GM19025 (cell line): ENCODE data around the gene CHRNA4.
"Not testable (repeated sequence)": the region's sequence is repeated elsewhere in the genome, so short reads cannot be mapped to it uniquely, and the experiment has no call there.

Experiments
- ATAC-seq: cut with Tn5 transposase; IDR thresholded peaks from one replicate; pipeline ENCODE4 v1.9.1; 2021; ENCODE audit warnings: mild to moderate bottlenecking, low read depth, moderate library complexity; ENCODE audit not compliant: unreplicated experiment

The CHRNA4 gene

DNA sequence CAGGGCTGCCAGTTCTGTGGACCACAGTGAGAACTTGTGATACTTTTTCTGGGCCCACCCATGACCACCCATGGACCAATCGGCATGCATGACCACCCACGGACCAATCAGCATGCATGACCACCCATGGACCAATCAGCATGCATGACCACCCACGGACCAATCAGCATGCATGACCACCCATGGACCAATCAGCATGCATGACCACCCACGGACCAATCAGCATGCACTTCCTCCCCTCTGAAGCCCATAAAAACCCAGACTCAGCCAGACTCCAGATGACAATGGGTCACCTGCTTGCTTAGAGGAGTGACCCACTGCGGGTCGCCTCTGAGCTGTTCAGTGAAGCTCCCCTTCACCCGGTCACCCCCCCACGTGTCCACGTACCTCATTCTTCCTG, 18.7 kb upstream of the CHRNA4 start:
- ATAC-seq: not testable (repeated sequence)

DNA sequence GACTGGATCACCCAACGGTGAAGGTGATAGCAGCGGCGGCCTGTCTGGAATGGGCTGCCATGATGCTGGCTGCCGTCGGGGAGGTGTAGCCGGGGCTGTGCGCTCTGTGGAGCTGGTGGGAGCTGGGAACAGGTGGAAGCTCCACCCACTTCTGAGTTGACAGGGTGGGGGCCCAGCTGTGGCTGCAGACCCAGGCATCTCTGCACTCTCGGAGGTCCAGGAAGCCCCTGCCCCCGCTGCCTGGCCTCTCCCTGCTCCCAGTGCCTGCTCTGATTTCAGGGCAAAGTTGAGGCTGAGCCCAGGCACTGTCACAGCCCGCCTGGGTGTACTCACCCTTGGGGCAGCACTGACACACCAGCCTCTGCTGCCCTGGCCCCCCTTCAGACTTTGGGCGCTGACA, 18.1 kb upstream of the CHRNA4 start:
- no peak for ATAC-seq

DNA sequence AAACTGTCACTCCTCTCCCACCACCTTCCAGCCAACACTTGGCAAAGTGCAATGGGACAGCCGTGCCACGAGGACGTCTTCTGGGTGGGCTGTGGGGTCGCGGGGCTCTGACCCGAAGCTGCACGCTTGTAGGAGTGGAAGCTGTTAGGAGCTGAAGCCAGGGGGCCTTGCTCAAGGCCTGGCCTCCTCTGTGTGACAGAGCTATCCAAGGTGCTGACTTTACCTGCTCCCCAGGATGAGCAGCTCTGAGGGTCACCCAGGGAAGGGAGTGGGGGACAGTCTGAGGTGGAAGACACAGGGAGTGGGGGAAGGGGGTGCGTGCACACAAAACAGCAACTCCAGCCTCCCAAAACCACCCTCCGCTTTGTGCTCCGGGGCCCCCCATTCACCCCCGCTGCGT, 17.5 kb upstream of the CHRNA4 start:
- ATAC-seq: no peak

DNA sequence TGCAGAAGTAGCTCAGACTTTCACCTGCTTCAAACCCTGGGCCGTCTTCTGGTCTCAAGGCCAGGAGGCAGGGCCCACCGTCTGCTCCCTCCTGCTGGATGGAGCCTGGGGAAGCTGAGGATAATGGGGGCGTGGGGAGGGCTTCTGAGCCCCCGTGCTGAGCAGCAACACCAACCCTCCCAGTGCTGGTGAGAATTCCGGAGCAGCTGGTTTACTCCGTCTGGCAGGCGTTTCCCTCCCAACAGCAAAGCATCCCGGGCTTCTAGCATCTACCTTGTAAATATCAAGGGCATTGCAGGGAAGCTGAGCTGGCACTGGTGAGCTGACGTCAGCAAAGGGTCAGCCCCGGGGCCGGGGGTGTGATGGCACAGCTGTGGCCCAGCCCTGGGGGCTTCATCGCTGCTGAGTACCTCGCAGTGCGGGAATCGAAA, 16.8 kb upstream of the CHRNA4 start:
- ATAC-seq: no peak

DNA sequence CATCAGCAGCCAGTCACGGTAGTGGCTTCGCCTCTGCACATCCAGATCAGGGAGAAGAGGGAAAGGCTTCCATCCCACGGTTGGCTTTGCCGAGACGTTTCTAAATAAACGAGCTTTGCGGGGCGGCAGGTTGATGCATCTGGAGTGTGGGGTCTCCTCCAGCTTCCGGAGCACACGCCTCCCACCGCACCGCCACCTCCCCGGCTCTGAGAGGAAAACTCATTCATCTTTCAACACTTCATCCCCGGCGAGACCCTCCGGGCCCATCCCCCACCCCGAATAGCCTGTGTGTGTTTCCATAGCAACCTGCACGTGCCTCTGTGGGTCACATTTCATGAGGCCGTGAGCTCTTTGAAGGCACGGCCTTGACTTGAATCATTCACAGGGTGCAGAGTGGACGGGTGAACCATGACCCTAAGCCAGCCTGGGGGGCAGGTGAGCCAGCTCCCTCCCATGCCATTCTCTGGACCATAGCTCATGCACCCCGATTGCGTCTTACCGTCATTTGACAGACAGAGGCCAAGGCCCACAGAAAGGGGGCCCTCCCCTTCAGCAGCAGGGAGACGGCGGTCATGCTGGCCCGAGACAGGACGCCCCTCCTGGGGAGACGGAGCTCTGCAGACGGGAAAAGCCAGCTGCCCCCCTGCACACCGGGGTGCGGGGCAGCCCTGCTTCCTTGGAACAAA, 16.2 kb upstream of the CHRNA4 start:
- no peak for ATAC-seq

DNA sequence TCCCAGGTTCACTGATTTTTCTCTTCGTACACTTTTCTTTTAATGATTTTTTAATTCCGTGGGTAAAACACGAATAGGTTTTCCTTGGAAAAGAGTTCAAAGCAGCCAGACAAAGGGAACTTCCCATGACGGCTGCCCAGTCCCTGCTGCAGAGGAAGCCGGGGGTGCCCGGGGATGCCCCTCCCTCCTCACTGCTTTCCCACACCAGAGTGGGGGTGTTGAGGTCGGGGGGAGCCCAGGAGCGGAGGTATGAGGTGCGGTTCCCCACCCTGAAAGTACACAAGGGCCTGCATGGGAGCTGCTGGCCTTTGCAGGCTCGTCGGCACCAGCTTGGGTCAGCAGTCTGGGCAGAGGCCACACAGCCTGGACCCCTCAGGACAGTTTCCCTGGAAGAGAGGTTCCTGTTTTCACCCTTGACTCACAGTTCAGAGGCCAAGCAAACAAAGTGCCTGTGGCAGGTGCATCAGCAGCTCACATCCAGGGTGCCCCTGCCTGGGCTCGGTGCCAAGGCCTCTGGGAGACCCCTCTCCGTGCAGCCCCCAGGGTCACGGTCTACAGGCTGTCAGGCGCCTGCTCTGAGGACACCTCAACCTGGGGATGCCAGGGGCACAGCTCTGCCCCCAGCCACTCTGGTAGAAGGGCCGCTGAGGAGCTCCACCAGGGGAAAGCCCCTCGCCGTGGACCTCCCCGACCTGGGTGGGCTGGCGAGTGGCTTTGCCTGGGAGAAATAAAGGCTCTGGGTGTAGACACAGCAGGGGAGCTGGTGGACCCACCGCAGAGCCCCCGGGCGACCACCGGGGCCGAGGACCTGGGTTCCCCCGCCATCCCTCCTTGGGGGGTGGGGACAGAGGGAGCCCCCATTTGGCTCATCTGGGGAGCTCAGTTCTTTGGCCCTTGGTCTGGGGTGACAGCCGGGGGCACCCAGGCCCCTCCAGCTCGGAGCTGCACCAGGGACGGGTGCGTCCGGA, 15.4 kb upstream of the CHRNA4 start:
- no peak for ATAC-seq

DNA sequence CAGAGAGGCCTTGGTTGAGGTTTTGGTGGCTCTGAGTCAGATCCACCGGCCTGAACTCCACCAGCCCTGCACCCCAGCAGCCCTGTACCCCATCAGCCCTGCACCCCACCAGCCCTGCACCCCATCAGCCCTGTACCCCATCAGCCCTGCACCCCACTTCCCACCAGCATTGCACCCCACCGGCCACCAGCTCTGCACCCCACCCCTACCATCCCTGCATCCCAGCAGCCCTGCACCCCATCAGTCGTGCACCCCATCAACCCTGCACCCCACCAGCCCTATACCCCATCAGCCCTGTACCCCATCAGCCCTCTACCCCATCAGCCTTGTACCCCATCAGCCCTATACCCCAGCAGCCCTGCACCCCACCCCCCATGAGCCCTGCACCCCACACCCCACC, 14.3 kb upstream of the CHRNA4 start:
- ATAC-seq: no peak

DNA sequence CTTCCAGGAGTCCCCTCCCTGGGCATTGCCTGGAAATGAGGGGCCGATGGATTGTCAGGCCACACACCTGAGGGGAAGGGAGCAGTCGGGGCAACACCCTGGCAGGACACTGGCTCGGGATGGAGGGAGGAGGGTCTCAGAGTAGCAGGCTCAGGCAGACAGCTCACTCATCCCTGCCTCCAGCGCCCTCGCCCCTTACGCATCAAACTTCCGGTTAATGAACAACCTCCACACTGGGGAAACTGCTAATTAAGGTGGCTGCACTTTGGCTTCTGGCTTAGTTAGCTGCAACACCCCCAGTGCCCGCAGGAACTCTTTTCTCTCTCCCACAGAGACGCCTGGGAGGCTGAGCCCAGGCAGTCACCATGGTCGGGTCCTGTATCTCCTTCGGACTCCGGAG, 13.4 kb upstream of the CHRNA4 start:
- ATAC-seq: no peak

DNA sequence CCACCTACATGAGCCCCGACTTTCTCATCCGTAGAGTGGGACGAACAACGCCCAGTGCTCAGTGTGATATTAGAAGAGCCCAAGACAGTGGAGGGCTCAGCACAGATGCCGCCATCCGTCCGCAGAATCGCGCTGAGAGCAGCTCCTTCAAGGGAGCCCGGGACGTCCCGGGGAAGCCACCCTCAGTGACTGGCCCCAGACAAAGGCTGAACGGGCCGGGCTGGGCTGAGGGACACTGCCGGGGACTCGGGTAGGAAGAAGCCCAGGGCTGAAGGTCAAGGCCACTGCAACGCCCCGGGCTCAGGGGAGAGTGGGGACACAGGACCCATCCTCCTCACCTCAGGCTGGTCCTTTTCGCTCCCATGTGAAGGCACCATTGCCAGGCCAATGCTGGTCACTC, 12.8 kb upstream of the CHRNA4 start:
- no peak for ATAC-seq

DNA sequence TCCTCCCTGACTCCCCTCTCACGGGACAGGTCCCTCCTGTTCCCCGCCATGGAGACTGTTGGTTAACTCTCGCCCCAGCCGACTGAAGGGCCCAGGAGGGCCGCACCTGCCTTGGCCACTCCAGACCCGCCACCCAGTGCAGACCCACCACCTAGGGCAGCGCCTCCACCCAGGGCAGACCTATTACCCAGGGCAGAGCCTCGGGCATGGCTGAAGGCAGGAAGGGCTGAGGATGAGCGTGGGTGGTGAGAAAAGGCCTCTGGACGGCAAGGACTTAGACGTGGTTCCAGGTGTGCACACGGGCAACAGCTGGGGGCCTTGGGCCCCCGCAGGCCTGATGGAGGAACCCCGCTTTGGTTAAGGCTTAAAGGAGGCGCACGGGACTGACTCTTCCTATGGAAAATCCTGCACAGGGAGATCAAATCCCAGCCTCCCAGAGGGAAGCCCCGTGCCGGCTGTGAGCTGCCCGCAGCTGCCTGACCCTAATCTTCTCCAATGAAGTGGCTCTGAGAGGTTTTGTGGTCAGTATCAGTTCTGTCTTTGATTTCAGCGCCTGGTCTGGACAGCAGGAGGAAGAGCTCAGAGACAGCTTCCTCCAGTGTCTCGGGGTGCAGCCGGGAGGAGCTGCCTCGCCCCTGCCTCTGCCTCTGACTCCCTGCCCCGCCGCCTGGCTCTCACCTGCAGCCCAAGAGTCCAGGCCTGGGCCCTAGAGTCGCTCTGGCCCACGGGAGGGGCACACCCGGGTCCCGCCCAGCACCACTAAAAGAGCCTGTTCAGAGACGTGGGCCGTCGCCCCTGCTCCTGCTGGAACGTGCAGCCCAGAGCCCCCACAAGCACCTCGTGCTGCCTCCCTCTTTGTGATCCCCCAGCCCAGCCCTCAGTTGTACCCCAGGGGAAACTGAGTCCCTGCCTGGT, 12.1 kb upstream of the CHRNA4 start:
- no peak for ATAC-seq

DNA sequence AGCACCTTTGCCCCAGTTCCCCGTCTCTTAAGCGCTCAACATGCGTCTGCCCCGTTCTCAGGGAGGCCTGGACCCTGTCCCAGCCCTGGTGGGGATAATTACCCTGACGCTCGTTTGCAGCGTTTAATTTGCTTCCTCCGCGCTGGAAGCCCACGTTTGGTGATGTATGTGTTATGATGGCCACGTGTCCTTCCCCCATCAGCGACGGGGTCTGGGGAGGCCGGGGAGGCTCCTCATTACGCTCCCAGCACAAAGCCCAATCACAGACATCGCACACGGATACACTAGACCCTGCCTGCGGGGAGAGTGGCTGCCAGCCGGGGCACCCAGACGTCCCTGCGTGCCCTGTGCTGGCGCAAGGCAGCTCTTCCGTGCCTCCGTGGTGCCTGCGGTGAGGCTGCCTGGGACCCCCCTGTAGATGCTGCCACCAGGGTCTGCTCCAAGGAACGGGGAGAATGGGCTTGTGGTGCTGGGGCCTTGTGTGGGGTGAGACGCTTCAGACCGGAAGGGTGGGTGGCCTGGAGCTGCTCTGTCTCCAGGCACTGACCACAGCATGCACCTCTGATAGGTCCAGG, 10.2 kb upstream of the CHRNA4 start:
- no peak for ATAC-seq

DNA sequence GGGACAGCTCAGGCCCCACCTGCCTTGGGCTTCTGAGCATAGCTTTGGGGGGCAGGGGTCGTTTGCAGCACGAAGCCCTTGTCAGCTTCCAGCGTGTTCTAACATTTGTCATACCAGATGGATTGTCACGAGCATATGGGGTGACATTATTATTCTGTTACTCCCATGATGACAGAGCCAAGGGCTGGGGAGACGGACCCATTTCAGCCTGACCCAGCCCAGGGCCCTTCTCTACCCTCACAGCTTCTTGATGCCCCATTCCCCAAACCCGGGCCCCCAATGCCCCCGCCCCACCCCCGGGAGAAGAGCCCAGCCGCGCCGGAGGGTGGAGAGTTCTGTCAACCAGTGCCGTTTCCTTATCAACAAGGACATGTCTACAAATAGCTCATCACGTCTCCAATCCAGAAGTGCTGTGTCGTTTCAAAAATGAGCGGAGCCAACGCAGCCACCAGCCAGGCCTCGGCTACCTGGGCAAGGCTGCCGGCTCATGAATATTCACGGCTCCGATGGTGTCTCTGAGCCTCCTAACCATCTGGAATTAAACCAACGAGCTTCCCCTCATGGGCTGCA, 9.6 kb upstream of the CHRNA4 start:
- ATAC-seq: no peak

DNA sequence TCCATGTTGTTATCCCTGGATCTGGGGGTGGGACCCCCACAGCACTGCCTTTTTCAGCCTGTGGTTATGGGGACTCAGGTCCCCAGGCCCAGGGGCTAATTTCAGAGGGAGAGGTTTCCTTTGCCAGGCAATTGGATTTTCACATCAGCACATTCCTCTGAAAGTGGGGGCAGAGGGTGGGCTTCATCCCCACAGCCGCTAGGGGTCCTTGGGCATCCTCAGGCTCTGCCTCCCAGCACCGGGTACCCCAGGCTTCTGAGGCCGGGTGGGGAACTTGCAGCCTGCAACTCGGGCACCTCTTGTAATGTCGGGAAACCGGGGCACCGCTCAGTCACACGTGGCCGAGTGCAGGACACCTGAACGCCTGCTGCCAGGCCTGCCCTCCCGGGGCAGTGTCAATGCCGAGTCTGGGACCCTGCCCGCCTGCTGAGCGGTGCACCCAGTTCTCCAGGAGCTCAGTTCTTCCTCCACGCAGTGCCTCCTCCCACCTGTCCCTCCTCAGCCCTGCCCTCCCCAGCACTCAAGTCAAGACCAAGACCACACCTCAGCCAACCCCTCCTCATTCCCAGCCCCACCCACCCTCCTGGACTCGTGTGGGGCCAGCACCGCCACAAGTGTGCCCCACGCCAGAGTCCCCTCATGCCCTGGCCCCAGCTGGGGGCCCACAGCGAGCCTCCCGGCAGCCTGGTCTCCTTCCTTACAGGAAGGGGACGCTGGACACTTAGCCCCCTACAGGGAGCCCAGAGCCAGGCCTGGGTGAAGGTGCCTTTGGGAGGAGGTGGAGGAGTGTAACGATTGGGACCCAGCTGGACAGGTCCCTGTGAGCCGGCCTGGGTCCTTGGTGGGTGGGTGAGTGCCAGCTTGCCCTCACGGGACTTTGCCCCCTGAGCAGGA, 8.8 kb upstream of the CHRNA4 start:
- ATAC-seq: no peak

DNA sequence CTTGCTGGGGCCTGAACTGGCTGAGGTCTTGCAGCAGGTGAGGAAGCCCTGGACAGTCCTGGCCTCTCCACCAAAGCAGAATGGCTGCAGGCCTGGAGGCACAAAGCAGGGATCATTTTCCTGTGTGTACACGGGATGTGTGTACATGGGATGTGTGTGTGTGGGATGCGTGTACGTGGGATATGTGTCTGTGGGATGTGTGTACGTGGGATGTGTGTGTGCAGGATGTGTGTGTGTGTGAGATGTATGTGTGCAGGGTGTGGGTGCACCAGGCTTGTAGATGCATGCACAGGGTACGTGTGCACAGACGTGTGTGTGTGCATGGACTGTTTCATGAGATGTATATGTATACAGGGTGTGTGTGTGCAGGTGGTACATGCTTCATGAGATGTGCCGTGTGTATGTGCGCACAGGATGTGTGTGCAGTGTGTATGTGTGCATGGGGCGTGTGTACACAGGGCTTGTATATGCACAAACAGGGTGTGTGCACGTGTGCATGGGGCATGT, 7.9 kb upstream of the CHRNA4 start:
- no peak for ATAC-seq

DNA sequence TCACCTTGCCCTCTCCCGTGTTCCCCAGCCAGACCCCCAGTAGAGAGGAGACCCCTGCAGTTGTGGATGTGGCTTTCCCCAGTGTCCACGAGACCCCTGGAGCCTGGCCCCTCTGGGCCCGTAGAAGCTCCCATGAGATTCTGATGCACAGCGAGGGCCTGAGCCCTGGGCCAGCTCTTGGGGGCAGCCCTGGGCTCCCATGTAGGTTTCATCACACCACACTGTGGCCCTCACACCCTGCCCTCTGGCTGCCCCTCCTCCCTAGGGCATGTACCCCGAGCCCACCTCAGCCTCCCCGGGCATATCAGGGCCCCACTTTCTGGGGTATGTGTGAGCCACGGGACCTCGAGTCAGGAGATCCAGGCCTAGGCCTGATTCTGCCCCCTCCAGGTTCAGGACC, 7.0 kb upstream of the CHRNA4 start:
- ATAC-seq: no peak

DNA sequence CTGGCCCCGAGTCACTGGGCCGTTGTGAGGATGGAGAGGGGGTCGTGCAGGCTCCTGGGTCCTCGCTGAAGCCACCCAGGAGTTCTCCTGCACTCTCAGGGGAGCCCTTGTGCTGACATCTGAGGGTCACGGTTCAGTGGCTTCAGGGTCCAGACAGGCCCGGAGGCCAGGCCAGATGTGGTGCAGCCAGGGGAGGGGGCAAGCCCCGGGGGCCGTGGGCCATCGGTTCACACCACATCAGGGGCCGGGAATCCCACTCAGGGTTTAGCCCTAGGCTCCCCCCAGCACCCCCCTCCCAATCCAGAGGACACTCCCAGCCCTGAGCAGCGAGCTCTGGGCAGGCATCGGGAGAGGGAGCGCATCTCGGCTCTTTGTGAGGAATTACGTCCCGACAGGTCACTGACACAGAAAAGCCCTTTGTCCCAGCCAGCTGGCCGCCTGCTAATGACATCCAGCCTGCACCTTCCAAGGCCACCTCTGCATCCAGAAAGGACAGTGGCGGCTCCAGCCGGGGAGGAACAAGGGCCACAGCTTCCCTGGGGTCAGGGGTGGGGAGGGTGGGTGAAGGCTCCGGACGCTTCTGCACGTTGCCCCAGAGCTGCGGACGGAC, 6.4 kb upstream of the CHRNA4 start:
- ATAC-seq: no peak

DNA sequence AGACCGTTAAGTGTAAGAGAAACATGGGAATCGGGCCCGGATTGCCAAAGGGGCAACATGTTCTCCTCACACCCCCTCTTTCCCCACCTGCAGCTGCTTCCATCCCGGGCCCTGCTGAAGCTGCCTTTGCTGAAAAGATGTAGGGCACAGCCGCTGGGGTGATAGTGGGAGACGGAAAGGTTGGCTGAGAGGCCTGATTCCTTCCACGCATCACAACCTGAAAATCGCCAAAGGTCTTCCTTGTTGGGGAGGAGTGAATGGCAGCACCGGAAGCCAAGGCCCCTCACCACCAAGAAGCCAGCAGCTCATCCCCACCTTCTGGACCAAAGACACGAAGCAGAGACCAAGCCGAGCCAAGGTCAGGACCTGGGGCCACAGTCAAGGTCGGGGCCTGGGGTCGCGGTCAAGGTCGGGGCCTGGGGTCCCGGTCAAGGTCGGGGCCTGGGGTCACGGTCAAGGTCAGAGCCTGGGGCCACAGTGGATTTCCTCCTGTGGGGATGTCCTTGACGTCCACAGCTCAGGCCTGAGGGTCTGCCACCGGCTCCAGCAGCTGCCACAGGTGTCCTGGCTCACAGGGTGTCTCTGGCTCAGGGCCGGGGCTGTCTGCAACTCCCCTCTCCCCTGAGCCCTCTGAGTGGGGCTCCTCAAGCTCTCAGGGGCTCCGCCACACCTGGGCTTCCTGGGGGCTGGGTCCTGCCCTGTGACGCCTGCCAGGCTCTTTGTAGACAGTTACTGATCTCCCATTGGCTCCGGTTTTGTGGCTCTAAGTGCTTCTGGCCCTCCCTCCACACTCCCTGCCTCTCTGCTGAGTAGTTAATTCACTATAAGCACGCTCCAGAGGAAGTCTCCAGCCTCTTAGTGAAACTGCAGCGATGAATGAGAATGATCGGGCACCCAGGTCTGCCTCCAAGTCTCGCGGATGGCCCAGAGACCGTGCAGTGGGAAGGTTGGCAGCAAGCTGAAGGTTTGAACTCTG, 5.5 kb upstream of the CHRNA4 start:
- ATAC-seq: no peak
